ENCODE data around the gene GRM4.

- TF ChIP-seq, protein P1, sequence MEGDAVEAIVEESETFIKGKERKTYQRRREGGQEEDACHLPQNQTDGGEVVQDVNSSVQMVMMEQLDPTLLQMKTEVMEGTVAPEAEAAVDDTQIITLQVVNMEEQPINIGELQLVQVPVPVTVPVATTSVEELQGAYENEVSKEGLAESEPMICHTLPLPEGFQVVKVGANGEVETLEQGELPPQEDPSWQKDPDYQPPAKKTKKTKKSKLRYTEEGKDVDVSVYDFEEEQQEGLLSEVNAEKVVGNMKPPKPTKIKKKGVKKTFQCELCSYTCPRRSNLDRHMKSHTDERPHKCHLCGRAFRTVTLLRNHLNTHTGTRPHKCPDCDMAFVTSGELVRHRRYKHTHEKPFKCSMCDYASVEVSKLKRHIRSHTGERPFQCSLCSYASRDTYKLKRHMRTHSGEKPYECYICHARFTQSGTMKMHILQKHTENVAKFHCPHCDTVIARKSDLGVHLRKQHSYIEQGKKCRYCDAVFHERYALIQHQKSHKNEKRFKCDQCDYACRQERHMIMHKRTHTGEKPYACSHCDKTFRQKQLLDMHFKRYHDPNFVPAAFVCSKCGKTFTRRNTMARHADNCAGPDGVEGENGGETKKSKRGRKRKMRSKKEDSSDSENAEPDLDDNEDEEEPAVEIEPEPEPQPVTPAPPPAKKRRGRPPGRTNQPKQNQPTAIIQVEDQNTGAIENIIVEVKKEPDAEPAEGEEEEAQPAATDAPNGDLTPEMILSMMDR (IDR thresholded peaks at IDR 0.05) = no peak
- TF ChIP-seq MEF2A (IDR thresholded peaks at IDR 0.05; ENCODE audit: borderline replicate concordance, low read depth) = no peak
- TF ChIP-seq EP300 (IDR thresholded peaks at IDR 0.05; ENCODE audit: borderline replicate concordance in 1 of 2, low read depth in 1 of 2, low read length in 1 of 2) = no peak
- TF ChIP-seq, protein P2, sequence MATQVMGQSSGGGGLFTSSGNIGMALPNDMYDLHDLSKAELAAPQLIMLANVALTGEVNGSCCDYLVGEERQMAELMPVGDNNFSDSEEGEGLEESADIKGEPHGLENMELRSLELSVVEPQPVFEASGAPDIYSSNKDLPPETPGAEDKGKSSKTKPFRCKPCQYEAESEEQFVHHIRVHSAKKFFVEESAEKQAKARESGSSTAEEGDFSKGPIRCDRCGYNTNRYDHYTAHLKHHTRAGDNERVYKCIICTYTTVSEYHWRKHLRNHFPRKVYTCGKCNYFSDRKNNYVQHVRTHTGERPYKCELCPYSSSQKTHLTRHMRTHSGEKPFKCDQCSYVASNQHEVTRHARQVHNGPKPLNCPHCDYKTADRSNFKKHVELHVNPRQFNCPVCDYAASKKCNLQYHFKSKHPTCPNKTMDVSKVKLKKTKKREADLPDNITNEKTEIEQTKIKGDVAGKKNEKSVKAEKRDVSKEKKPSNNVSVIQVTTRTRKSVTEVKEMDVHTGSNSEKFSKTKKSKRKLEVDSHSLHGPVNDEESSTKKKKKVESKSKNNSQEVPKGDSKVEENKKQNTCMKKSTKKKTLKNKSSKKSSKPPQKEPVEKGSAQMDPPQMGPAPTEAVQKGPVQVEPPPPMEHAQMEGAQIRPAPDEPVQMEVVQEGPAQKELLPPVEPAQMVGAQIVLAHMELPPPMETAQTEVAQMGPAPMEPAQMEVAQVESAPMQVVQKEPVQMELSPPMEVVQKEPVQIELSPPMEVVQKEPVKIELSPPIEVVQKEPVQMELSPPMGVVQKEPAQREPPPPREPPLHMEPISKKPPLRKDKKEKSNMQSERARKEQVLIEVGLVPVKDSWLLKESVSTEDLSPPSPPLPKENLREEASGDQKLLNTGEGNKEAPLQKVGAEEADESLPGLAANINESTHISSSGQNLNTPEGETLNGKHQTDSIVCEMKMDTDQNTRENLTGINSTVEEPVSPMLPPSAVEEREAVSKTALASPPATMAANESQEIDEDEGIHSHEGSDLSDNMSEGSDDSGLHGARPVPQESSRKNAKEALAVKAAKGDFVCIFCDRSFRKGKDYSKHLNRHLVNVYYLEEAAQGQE (IDR thresholded peaks at IDR 0.05; ENCODE audit: low read depth, low read length) = no peak
- TF ChIP-seq YY1 (IDR thresholded peaks at IDR 0.05; ENCODE audit: low read depth) = no peak
- TF ChIP-seq RAD21 (IDR thresholded peaks at IDR 0.05; ENCODE audit: low read length) = no peak
- no peak for TF ChIP-seq GABPA (IDR thresholded peaks at IDR 0.05; ENCODE audit: low read depth)
- no peak for TF ChIP-seq RFX5 (IDR thresholded peaks at IDR 0.05; ENCODE audit: low read length)
These were observed 139.9 kb downstream of the GRM4 start for GRCh38 chr6:34005901-34006531.

Data from SK-N-SH (cell line).